WTC11 (cell line): ENCODE results near the gene DNAH11. TPM values are rescaled to one million over a fixed set of nuclear protein-coding genes. Genes with fewer than 3 reads are reported as not detected.

Source experiments
- ARID4B ChIP-seq: sonication (generic); formaldehyde crosslinking; IDR thresholded peaks from 2 replicates; pipeline ENCODE4 v1.8.0; 2023; ENCODE audit warnings: missing genetic modification reagents, mild to moderate bottlenecking, borderline replicate concordance
- ATF3 ChIP-seq: sonication (generic); formaldehyde crosslinking; conservative IDR thresholded peaks from 2 replicates; pipeline ENCODE4 v1.8.1; 2022; ENCODE audit warnings: mild to moderate bottlenecking, missing genetic modification reagents
- ATF6 ChIP-seq: sonication (generic); formaldehyde crosslinking; IDR thresholded peaks from 2 replicates; pipeline ENCODE4 v1.8.1; 2023; ENCODE audit warnings: mild to moderate bottlenecking, missing genetic modification reagents
- CBFB ChIP-seq: sonication (generic); formaldehyde crosslinking; IDR thresholded peaks from 2 replicates; pipeline ENCODE4 v1.8.1; 2022; ENCODE audit warnings: mild to moderate bottlenecking, low read depth, missing genetic modification reagents
- CREB1 ChIP-seq: sonication (generic); formaldehyde crosslinking; IDR thresholded peaks from 2 replicates; pipeline ENCODE4 v1.8.0; 2023; ENCODE audit warnings: mild to moderate bottlenecking, missing genetic modification reagents
- CREM ChIP-seq: sonication (generic); formaldehyde crosslinking; IDR thresholded peaks from 2 replicates; pipeline ENCODE4 v1.8.1; 2022; ENCODE audit warnings: mild to moderate bottlenecking, missing genetic modification reagents, moderate library complexity
- ESRRA ChIP-seq: sonication (generic); formaldehyde crosslinking; IDR thresholded peaks from 2 replicates; pipeline ENCODE4 v1.8.1; 2022; ENCODE audit warnings: mild to moderate bottlenecking, missing genetic modification reagents, borderline replicate concordance
- FOXJ3 ChIP-seq: sonication (generic); formaldehyde crosslinking; IDR thresholded peaks from 2 replicates; pipeline ENCODE4 v1.9.0; 2021; ENCODE audit warnings: missing genetic modification reagents, mild to moderate bottlenecking, borderline replicate concordance
- FOXK1 ChIP-seq: sonication (generic); formaldehyde crosslinking; IDR thresholded peaks from 2 replicates; pipeline ENCODE4 v1.8.0; 2022; ENCODE audit warnings: mild to moderate bottlenecking, moderate library complexity, missing genetic modification reagents
- HMGXB4 ChIP-seq: sonication (generic); formaldehyde crosslinking; IDR thresholded peaks from 2 replicates; pipeline ENCODE4 v1.8.1; 2023; ENCODE audit warnings: mild to moderate bottlenecking, moderate library complexity, missing genetic modification reagents
- IRF1 ChIP-seq: sonication (generic); formaldehyde crosslinking; IDR thresholded peaks from 2 replicates; pipeline ENCODE4 v1.8.0; 2023; ENCODE audit warnings: missing genetic modification reagents
- JAZF1 ChIP-seq: fragments of 250-450 bp; sonication (Bioruptor Pico); IDR thresholded peaks from 2 replicates; pipeline ENCODE4 v1.9.0; 2021; ENCODE audit warnings: moderate library complexity, mild to moderate bottlenecking, inconsistent platforms
- JUN ChIP-seq: sonication (generic); formaldehyde crosslinking; IDR thresholded peaks from 2 replicates; pipeline ENCODE4 v1.8.0; 2023; ENCODE audit warnings: mild to moderate bottlenecking, missing genetic modification reagents
- MYBL2 ChIP-seq: sonication (generic); formaldehyde crosslinking; IDR thresholded peaks from 2 replicates; pipeline ENCODE4 v1.8.1; 2023; ENCODE audit warnings: mild to moderate bottlenecking, moderate library complexity, missing genetic modification reagents
- NFATC4 ChIP-seq: fragments of 250-450 bp; sonication (Bioruptor Pico); IDR thresholded peaks from 2 replicates; pipeline ENCODE4 v1.9.0; 2021; ENCODE audit warnings: mild to moderate bottlenecking
- NR2C2 ChIP-seq: sonication (generic); formaldehyde crosslinking; IDR thresholded peaks from 2 replicates; pipeline ENCODE4 v1.8.0; 2022; ENCODE audit warnings: mild to moderate bottlenecking, missing genetic modification reagents
- OVOL2 ChIP-seq: fragments of 250-450 bp; sonication (Bioruptor Pico); IDR thresholded peaks from 2 replicates; pipeline ENCODE4 v1.9.0; 2021; ENCODE audit warnings: mild to moderate bottlenecking, borderline replicate concordance
- PRDM15 ChIP-seq: sonication (generic); formaldehyde crosslinking; IDR thresholded peaks from 2 replicates; pipeline ENCODE4 v1.8.0; 2022; ENCODE audit warnings: missing genetic modification reagents
- RELA ChIP-seq: sonication (generic); formaldehyde crosslinking; IDR thresholded peaks from 2 replicates; pipeline ENCODE4 v1.8.1; 2022; ENCODE audit warnings: missing genetic modification reagents, mild to moderate bottlenecking, borderline replicate concordance
- SMAD3 ChIP-seq: sonication (generic); formaldehyde crosslinking; IDR thresholded peaks from 2 replicates; pipeline ENCODE4 v1.8.0; 2022; ENCODE audit warnings: missing genetic modification reagents, mild to moderate bottlenecking, borderline replicate concordance
- SMAD4 ChIP-seq: sonication (generic); formaldehyde crosslinking; IDR thresholded peaks from 2 replicates; pipeline ENCODE4 v1.8.0; 2022; ENCODE audit warnings: mild to moderate bottlenecking, missing genetic modification reagents
- SOX15 ChIP-seq: fragments of 250-450 bp; sonication (Bioruptor Pico); IDR thresholded peaks from 2 replicates; pipeline ENCODE4 v1.9.0; 2021; ENCODE audit warnings: mild to moderate bottlenecking
- TEAD1 ChIP-seq: sonication (generic); formaldehyde crosslinking; IDR thresholded peaks from 2 replicates; pipeline ENCODE4 v1.8.0; 2022; ENCODE audit warnings: mild to moderate bottlenecking, missing genetic modification reagents
- TP53 ChIP-seq: sonication (generic); formaldehyde crosslinking; IDR thresholded peaks from 2 replicates; pipeline ENCODE4 v1.8.1; 2023; ENCODE audit warnings: mild to moderate bottlenecking, missing genetic modification reagents
- ZNF121 ChIP-seq: sonication (generic); formaldehyde crosslinking; IDR thresholded peaks from 2 replicates; pipeline ENCODE4 v1.8.0; 2023; ENCODE audit warnings: missing genetic modification reagents
- ZNF138 ChIP-seq: sonication (generic); formaldehyde crosslinking; conservative IDR thresholded peaks from 2 replicates; pipeline ENCODE4 v1.8.1; 2022; ENCODE audit warnings: mild to moderate bottlenecking, moderate library complexity, missing genetic modification reagents
- ZNF219 ChIP-seq: sonication (generic); formaldehyde crosslinking; IDR thresholded peaks from 2 replicates; pipeline ENCODE4 v1.8.0; 2023; ENCODE audit warnings: missing genetic modification reagents, mild to moderate bottlenecking, borderline replicate concordance
- ZNF416 ChIP-seq: fragments of 250-450 bp; sonication (Bioruptor Pico); IDR thresholded peaks from 2 replicates; pipeline ENCODE4 v1.9.0; 2021; ENCODE audit warnings: mild to moderate bottlenecking, inconsistent platforms
- total RNA-seq: library from RNA; stranded (reverse); gene quantifications from 3 replicates; pipeline ENCODE4 v1.2.3, GENCODE V29; 2021

DNAH11 gene
- total RNA-seq, 1 experiment from 2014 or later, result 6.4 TPM

- no peak for TF ChIP-seq NFATC4 (CRISPR knock-in tag)
- TF ChIP-seq TP53 (CRISPR knock-in tag), result peak; percentile 57; the same call in 1 of the 2 replicates
- TF ChIP-seq MYBL2 (CRISPR knock-in tag), result peak; percentile 79
- peak; percentile 74 for TF ChIP-seq ARID4B (CRISPR knock-in tag)
- TF ChIP-seq TEAD1 (CRISPR knock-in tag), result peak; percentile 51; the same call in 1 of the 2 replicates
- peak; percentile 71; the same call in 1 of the 2 replicates for TF ChIP-seq CREM (CRISPR knock-in tag)
- no peak for TF ChIP-seq OVOL2 (CRISPR knock-in tag)
- TF ChIP-seq ZNF416, result no peak
- no peak; the same call in 1 of the 2 replicates for TF ChIP-seq ESRRA (CRISPR knock-in tag)
- no peak for TF ChIP-seq ATF3 (CRISPR knock-in tag)
- no peak for TF ChIP-seq JAZF1 (CRISPR knock-in tag)
- TF ChIP-seq FOXJ3 (CRISPR knock-in tag), result no peak
- no peak for TF ChIP-seq ZNF121 (CRISPR knock-in tag)
- TF ChIP-seq ZNF138 (CRISPR knock-in tag), result no peak
- peak; percentile 65 for TF ChIP-seq FOXK1 (CRISPR knock-in tag)
- TF ChIP-seq PRDM15 (CRISPR knock-in tag), result no peak
- TF ChIP-seq RELA (CRISPR knock-in tag), result 0 out of 2 replicates have a peak, but pooled peaks have one; percentile 60
- TF ChIP-seq JUN (CRISPR knock-in tag), result no peak
- TF ChIP-seq CREB1 (CRISPR knock-in tag), result no peak
- peak; percentile 79 for TF ChIP-seq HMGXB4 (CRISPR knock-in tag)
- TF ChIP-seq ATF6, result no peak
- no peak for TF ChIP-seq ZNF219 (CRISPR knock-in tag)
- no peak for TF ChIP-seq CBFB (CRISPR knock-in tag)
- TF ChIP-seq SOX15, result no peak
- TF ChIP-seq NR2C2 (CRISPR knock-in tag), result no peak
- TF ChIP-seq SMAD4 (CRISPR knock-in tag), result 0 out of 2 replicates have a peak, but pooled peaks have one; percentile 46
- TF ChIP-seq SMAD3 (CRISPR knock-in tag), result no peak
- TF ChIP-seq IRF1 (CRISPR knock-in tag), result peak; percentile 31; the same call in 1 of the 2 replicates
These were observed 402.8 kb downstream of the DNAH11 start, which contains the start of gene CDCA7L (continued) for GRCh38 chr7:21945454-21946221.
